Uterus (tissue), 2 donors: ENCODE results near the gene EPB41L3.

Source experiments
- POLR2A ChIP-seq, 2 donors: fragments of 450-650 bp; IDR thresholded peaks; one replicate each; pipeline ENCODE4 v1.6.1; 2016; ENCODE audit warnings: antibody characterized with exemption in 2 of 2, mild to moderate bottlenecking in 1 of 2, moderate library complexity in 1 of 2
- TF ChIP-seq, protein P1 (sequence below), 4 experiments: fragments of 200-600 bp in 2 of 4; fragments of 450-650 bp in 2 of 4; sonication (generic) in 2 of 4; IDR thresholded peaks; one replicate each; pipeline ENCODE4 v1.5.1; 2016 to 2019; ENCODE audit warnings: antibody characterized with exemption in 4 of 4, mild to moderate bottlenecking in 2 of 4, moderate library complexity in 1 of 4

DNA sequence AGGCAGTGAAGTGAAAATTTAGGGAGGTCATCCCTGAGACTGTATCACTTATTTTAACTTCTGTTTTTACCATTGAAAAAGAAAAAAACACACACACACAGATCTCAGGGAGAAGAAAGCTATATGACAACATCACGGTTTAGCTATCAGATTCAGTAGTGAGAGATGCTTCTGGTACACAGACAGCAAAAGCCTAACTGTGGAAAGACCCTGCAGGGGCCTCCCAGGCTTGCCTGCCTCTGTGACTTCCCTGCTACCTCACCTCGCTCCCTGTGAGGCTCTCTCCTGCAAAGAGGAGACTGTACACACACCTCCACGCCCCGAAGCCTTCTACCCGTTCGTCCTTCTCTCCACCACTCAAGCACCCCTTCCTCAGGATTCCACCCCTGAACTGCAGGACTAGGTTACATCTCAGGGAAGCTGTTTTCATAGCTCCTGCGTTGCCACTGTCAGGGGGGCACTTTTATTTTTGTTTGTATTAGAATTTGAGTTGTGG, 86.3 kb downstream of the EPB41L3 start:
- TF ChIP-seq POLR2A (IDR thresholded peaks at IDR 0.05) = no peak
- TF ChIP-seq, protein P1, sequence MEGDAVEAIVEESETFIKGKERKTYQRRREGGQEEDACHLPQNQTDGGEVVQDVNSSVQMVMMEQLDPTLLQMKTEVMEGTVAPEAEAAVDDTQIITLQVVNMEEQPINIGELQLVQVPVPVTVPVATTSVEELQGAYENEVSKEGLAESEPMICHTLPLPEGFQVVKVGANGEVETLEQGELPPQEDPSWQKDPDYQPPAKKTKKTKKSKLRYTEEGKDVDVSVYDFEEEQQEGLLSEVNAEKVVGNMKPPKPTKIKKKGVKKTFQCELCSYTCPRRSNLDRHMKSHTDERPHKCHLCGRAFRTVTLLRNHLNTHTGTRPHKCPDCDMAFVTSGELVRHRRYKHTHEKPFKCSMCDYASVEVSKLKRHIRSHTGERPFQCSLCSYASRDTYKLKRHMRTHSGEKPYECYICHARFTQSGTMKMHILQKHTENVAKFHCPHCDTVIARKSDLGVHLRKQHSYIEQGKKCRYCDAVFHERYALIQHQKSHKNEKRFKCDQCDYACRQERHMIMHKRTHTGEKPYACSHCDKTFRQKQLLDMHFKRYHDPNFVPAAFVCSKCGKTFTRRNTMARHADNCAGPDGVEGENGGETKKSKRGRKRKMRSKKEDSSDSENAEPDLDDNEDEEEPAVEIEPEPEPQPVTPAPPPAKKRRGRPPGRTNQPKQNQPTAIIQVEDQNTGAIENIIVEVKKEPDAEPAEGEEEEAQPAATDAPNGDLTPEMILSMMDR (IDR thresholded peaks at IDR 0.05) = no peak
